GM23338 (cell line): ENCODE measurements around the gene ONECUT1. TPM values are rescaled to one million over a fixed set of nuclear protein-coding genes. Genes with fewer than 3 reads are reported as not detected.

Experiments
- ATAC-seq: fragments of 200-7000 bp; cut with Tn5 transposase; 3 replicates; pipeline ENCODE4 v1.9.1; 2020
- DNase-seq: peaks from one replicate; pipeline ENCODE4 v3.0.0-alpha.2; 2015; ENCODE audit warnings: low spot score
- H2AFZ ChIP-seq: fragments of 200-600 bp; sonication (generic); 2 replicates; pipeline ENCODE4 v1.8.0; 2016; ENCODE audit warnings: antibody characterized with exemption, mild to moderate bottlenecking, moderate library complexity
- H3F3A ChIP-seq: fragments of 200-600 bp; sonication (generic); replicated peaks from 2 replicates; pipeline ENCODE4 v1.8.0; 2017; ENCODE audit warnings: antibody characterized with exemption, mixed run types, low read depth
- H3K27ac ChIP-seq: fragments of 200-600 bp; sonication (generic); 2 replicates; pipeline ENCODE4 v1.6.1; 2016; ENCODE audit warnings: low read depth
- H3K27me3 ChIP-seq: fragments of 200-600 bp; sonication (generic); 2 replicates; pipeline ENCODE4 v1.8.0; 2016; ENCODE audit warnings: mild to moderate bottlenecking, mixed run types, moderate library complexity; ENCODE audit not compliant: insufficient read depth
- H3K36me3 ChIP-seq: fragments of 200-600 bp; sonication (generic); 2 replicates; pipeline ENCODE4 v1.8.0; 2016; ENCODE audit warnings: mild to moderate bottlenecking; ENCODE audit not compliant: insufficient read depth
- H3K4me1 ChIP-seq: fragments of 200-600 bp; sonication (generic); 2 replicates; pipeline ENCODE4 v1.8.0; 2016; ENCODE audit warnings: mild to moderate bottlenecking, moderate library complexity; ENCODE audit not compliant: insufficient read depth
- H3K4me2 ChIP-seq: fragments of 200-600 bp; sonication (generic); 2 replicates; pipeline ENCODE4 v1.7.1; 2017; ENCODE audit warnings: mixed run types
- H3K4me3 ChIP-seq: fragments of 200-600 bp; sonication (generic); 2 replicates; pipeline ENCODE4 v1.6.1; 2016; ENCODE audit warnings: mixed run types
- H3K79me2 ChIP-seq: fragments of 200-600 bp; sonication (generic); replicated peaks from 2 replicates; pipeline ENCODE4 v1.8.0; 2017; ENCODE audit warnings: mild to moderate bottlenecking; ENCODE audit not compliant: insufficient read depth
- H3K9me2 ChIP-seq: fragments of 200-600 bp; sonication (generic); 2 replicates; pipeline ENCODE4 v1.8.0; 2017; ENCODE audit not compliant: insufficient read depth
- H4K20me1 ChIP-seq: fragments of 200-600 bp; sonication (generic); replicated peaks from 2 replicates; pipeline ENCODE4 v1.8.0; 2017; ENCODE audit warnings: mild to moderate bottlenecking; ENCODE audit not compliant: insufficient read depth
- H3K27ac Mint-ChIP-seq: 2 replicates; pipeline ENCODE4 v1.8.0; 2020; ENCODE audit warnings: inconsistent platforms, mild to moderate bottlenecking, moderate library complexity, mixed read lengths
- H3K27me3 Mint-ChIP-seq: 3 replicates; pipeline ENCODE4 v1.8.0; 2022; ENCODE audit warnings: low read depth, mild to moderate bottlenecking, moderate library complexity, mixed read lengths, inconsistent platforms; ENCODE audit not compliant: insufficient read depth, poor library complexity
- H3K36me3 Mint-ChIP-seq: 3 replicates; pipeline ENCODE4 v1.8.0; 2021; ENCODE audit warnings: low read depth, mild to moderate bottlenecking, inconsistent platforms, moderate library complexity, mixed read lengths
- H3K4me1 Mint-ChIP-seq: 3 replicates; pipeline ENCODE4 v1.8.0; 2020; ENCODE audit warnings: mild to moderate bottlenecking, inconsistent platforms, mixed read lengths
- H3K4me3 Mint-ChIP-seq: 3 replicates; pipeline ENCODE4 v1.8.0; 2021; ENCODE audit warnings: moderate library complexity, mild to moderate bottlenecking, inconsistent platforms, mixed read lengths
- H3K9me3 Mint-ChIP-seq: 3 replicates; pipeline ENCODE4 v1.8.0; 2020; ENCODE audit warnings: moderate library complexity, mild to moderate bottlenecking, inconsistent platforms, mixed read lengths
- EZH2 ChIP-seq: fragments of 200-600 bp; sonication (generic); IDR thresholded peaks from one replicate; pipeline ENCODE4 v1.8.0; 2017; ENCODE audit warnings: antibody characterized with exemption, mild to moderate bottlenecking, low read depth; ENCODE audit not compliant: unreplicated experiment
- REST ChIP-seq: IDR thresholded peaks from one replicate; pipeline ENCODE4 v1.6.1; 2018; ENCODE audit warnings: antibody characterized with exemption; ENCODE audit not compliant: unreplicated experiment
- ZNF114 ChIP-seq: fragments of 250-450 bp; sonication (Bioruptor Pico); IDR thresholded peaks from 2 replicates; pipeline ENCODE4 v1.5.0; 2020; ENCODE audit warnings: mild to moderate bottlenecking, moderate library complexity
- ZNF462 ChIP-seq: fragments of 250-450 bp; sonication (Bioruptor Pico); IDR thresholded peaks from 2 replicates; pipeline ENCODE4 v1.5.0; 2020; ENCODE audit warnings: mild to moderate bottlenecking, moderate library complexity
- polyA plus RNA-seq: library from polyadenylated mRNA; unstranded; fragments of >200 nt; fragmentation: Nextera tagmentation; extraction: Ambion mirVana; gene quantifications from 2 replicates; pipeline ENCODE4 v1.2.1, GENCODE V29; 2016
- total RNA-seq: library from RNA; depleted of rRNA; stranded (reverse); fragments of >200 nt; shearing (Covaris generic); gene quantifications from 2 replicates; pipeline ENCODE4 v1.2.3, GENCODE V29; 2014

The ONECUT1 gene
- total and polyA plus RNA-seq, 2 experiments from 2014 or later, result 4.3 to 9.4 TPM

GRCh38 chr15:52745326-52746161, 44.6 kb downstream of the ONECUT1 start (continued):
- TF ChIP-seq ZNF462 (CRISPR knock-in tag) (peak; percentile 70), EZH2 (no peak), REST (no peak)

- Histone ChIP-seq H3F3A (no peaks in the 10 kb centered on the region), H2AFZ (no peak overlapping the region), H3K4me3 (no peak overlapping the region), H3K4me2 (no peak overlapping the region), H3K79me2 (no peaks in the 10 kb centered on the region), H3K27me3 (no peaks in the 10 kb centered on the region), H3K9me2 (no peaks in the 10 kb centered on the region), H3K36me3 (no peaks in the 10 kb centered on the region), H3K27ac (no peak overlapping the region), H3K4me1 (peaks cover 9% of the 10 kb centered on the region; the same call in 1 of the 2 replicates), H4K20me1 (no peaks in the 10 kb centered on the region)
- peaks cover 19% of the 10 kb centered on the region for H3K36me3 Mint-ChIP-seq
- no peak overlapping the region for H3K27ac Mint-ChIP-seq
- peaks cover 15% of the 10 kb centered on the region for H3K4me1 Mint-ChIP-seq
- ATAC-seq, result no peak
- no peak for TF ChIP-seq ZNF114 (CRISPR knock-in tag)
- peaks cover 21% of the 10 kb centered on the region for H3K9me3 Mint-ChIP-seq
- peaks cover 7% of the 10 kb centered on the region for H3K27me3 Mint-ChIP-seq
- no peak overlapping the region for H3K4me3 Mint-ChIP-seq
- no peak for DNase-seq
Observed at GRCh38 chr15:52738311-52738710, 51.8 kb downstream of the ONECUT1 start.
